ENCODE measurements around the gene MAP1LC3A.

MAP1LC3A gene

GRCh38 chr20:34582911-34583310 lies 24.4 kb downstream of the MAP1LC3A start:
- no peaks in the 10 kb centered on the region for H3K27me3 ChIP-seq (ENCODE audit: insufficient read depth, low read length, poor library complexity)
- no peak overlapping the region for H2BK5ac ChIP-seq (ENCODE audit: low read length)
- H4K5ac ChIP-seq (ENCODE audit: low read length): no peak overlapping the region
- H3K4me3 ChIP-seq (ENCODE audit: low read length): no peak overlapping the region
- H3K56ac ChIP-seq (ENCODE audit: low read length): no peak overlapping the region
- H3K9ac ChIP-seq (ENCODE audit: low read length): no peak overlapping the region
- no peak overlapping the region for H2BK15ac ChIP-seq (replicated peaks; ENCODE audit: low read depth)
- no peak for DNase-seq
- H3K4me1 ChIP-seq (ENCODE audit: control insufficient read depth, low read depth, low read length): no peaks in the 10 kb centered on the region
- no peaks in the 10 kb centered on the region for H3K36me3 ChIP-seq (ENCODE audit: control insufficient read depth, insufficient read depth, low read length)
- H3K79me2 ChIP-seq (ENCODE audit: control insufficient read depth, insufficient read depth, low read length): no peaks in the 10 kb centered on the region
- no peak overlapping the region for H3K4ac ChIP-seq (ENCODE audit: low read depth, low read length)
- H3K18ac ChIP-seq (ENCODE audit: low read length): no peak overlapping the region
- no peak overlapping the region for H2AK5ac ChIP-seq (ENCODE audit: low read length)
- H3K27ac ChIP-seq (ENCODE audit: low read depth, low read length): no peak overlapping the region
- H3K4me2 ChIP-seq (ENCODE audit: low read length): no peak overlapping the region
- no peak overlapping the region for H3K23ac ChIP-seq (ENCODE audit: low read length)
- WGBS (ENCODE audit: extremely low coverage, insufficient coverage, low lambda C conversion rate): no CpG with 5 or more reads among the region's 4 CpGs
- H4K8ac ChIP-seq (ENCODE audit: low read depth, low read length): no peak overlapping the region
- no peaks in the 10 kb centered on the region for H3K79me1 ChIP-seq (ENCODE audit: low read length)
- H2BK120ac ChIP-seq (ENCODE audit: low read depth, low read length): no peak overlapping the region

GRCh38 chr20:34583544-34583943 lies 25.0 kb downstream of the MAP1LC3A start:
- Histone ChIP-seq H2AK5ac (ENCODE audit: low read length) (no peak overlapping the region), H3K79me1 (ENCODE audit: low read length) (no peaks in the 10 kb centered on the region), H2BK120ac (ENCODE audit: low read depth, low read length) (no peak overlapping the region), H2BK15ac (replicated peaks; ENCODE audit: low read depth) (no peak overlapping the region), H3K18ac (ENCODE audit: low read length) (no peak overlapping the region), H4K5ac (ENCODE audit: low read length) (no peak overlapping the region), H2BK5ac (ENCODE audit: low read length) (no peak overlapping the region), H3K56ac (ENCODE audit: low read length) (no peak overlapping the region), H3K4ac (ENCODE audit: low read depth, low read length) (no peak overlapping the region), H3K79me2 (ENCODE audit: control insufficient read depth, insufficient read depth, low read length) (no peaks in the 10 kb centered on the region), H3K27me3 (ENCODE audit: insufficient read depth, low read length, poor library complexity) (no peaks in the 10 kb centered on the region), H4K8ac (ENCODE audit: low read depth, low read length) (no peak overlapping the region), H3K27ac (ENCODE audit: low read depth, low read length) (no peak overlapping the region), H3K36me3 (ENCODE audit: control insufficient read depth, insufficient read depth, low read length) (no peaks in the 10 kb centered on the region), H3K9ac (ENCODE audit: low read length) (no peak overlapping the region), H3K4me2 (ENCODE audit: low read length) (no peak overlapping the region), H3K4me3 (ENCODE audit: low read length) (no peak overlapping the region), H3K4me1 (ENCODE audit: control insufficient read depth, low read depth, low read length) (no peaks in the 10 kb centered on the region), H3K23ac (ENCODE audit: low read length) (no peak overlapping the region)
- no peak for DNase-seq
- WGBS (ENCODE audit: extremely low coverage, insufficient coverage, low lambda C conversion rate): no CpG with 5 or more reads among the region's 6 CpGs

GRCh38 chr20:34585019-34585418 lies 26.5 kb downstream of the MAP1LC3A start:
- Histone ChIP-seq H4K8ac (ENCODE audit: low read depth, low read length) (no peak overlapping the region), H2BK5ac (ENCODE audit: low read length) (no peak overlapping the region), H2AK5ac (ENCODE audit: low read length) (no peak overlapping the region), H3K79me2 (ENCODE audit: control insufficient read depth, insufficient read depth, low read length) (no peaks in the 10 kb centered on the region), H3K56ac (ENCODE audit: low read length) (no peak overlapping the region), H3K4me3 (ENCODE audit: low read length) (no peak overlapping the region), H3K23ac (ENCODE audit: low read length) (no peak overlapping the region), H4K5ac (ENCODE audit: low read length) (no peak overlapping the region), H3K36me3 (ENCODE audit: control insufficient read depth, insufficient read depth, low read length) (no peaks in the 10 kb centered on the region), H3K4me2 (ENCODE audit: low read length) (no peak overlapping the region), H3K79me1 (ENCODE audit: low read length) (no peaks in the 10 kb centered on the region), H2BK15ac (replicated peaks; ENCODE audit: low read depth) (no peak overlapping the region), H3K27ac (ENCODE audit: low read depth, low read length) (no peak overlapping the region), H2BK120ac (ENCODE audit: low read depth, low read length) (no peak overlapping the region), H3K9ac (ENCODE audit: low read length) (no peak overlapping the region), H3K4ac (ENCODE audit: low read depth, low read length) (no peak overlapping the region), H3K18ac (ENCODE audit: low read length) (no peak overlapping the region), H3K4me1 (ENCODE audit: control insufficient read depth, low read depth, low read length) (no peaks in the 10 kb centered on the region), H3K27me3 (ENCODE audit: insufficient read depth, low read length, poor library complexity) (no peaks in the 10 kb centered on the region)
- DNase-seq: no peak
- WGBS (ENCODE audit: extremely low coverage, insufficient coverage, low lambda C conversion rate): no CpG with 5 or more reads among the region's 5 CpGs

DNA sequence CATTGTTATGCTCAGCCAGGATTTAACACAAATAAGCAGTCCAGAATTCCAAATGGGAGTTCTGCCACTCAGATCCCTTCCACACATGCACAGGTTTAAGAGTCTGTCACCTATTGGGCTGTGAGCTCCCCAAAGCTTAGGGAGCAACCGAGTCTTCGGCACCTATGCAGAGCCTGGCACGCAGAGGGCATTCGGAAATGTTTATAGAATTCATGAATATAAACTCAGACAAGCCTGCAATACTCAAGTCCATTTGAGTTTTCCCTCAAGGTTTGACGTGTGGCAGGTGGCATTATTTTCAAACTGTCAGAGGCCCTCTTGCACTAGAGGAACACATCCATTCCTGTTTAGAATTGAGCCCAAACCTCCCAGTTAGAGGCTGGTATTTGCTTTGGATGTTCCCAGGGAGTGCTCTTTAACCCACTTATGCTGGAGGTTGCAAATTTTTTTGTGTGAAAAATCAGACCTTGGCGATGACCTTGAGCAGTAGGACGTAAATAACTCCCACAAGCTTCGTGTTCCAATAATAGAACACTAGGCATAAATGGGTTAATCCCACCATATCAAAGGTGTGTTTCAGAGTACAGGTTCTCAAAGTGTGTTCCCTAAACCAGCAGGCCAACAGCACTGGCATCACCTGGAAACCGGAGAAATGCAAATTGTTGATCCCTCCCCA lies 28.1 kb downstream of the MAP1LC3A start:
- Histone ChIP-seq H2AK5ac (ENCODE audit: low read length) (no peak overlapping the region), H2BK5ac (ENCODE audit: low read length) (no peak overlapping the region), H3K36me3 (ENCODE audit: control insufficient read depth, insufficient read depth, low read length) (no peaks in the 10 kb centered on the region), H3K18ac (ENCODE audit: low read length) (no peak overlapping the region), H3K4ac (ENCODE audit: low read depth, low read length) (no peak overlapping the region), H2BK15ac (replicated peaks; ENCODE audit: low read depth) (no peak overlapping the region), H3K27me3 (ENCODE audit: insufficient read depth, low read length, poor library complexity) (no peaks in the 10 kb centered on the region), H3K9ac (ENCODE audit: low read length) (no peak overlapping the region), H3K56ac (ENCODE audit: low read length) (no peak overlapping the region), H3K79me1 (ENCODE audit: low read length) (no peaks in the 10 kb centered on the region), H4K8ac (ENCODE audit: low read depth, low read length) (no peak overlapping the region), H2BK120ac (ENCODE audit: low read depth, low read length) (no peak overlapping the region), H3K4me2 (ENCODE audit: low read length) (no peak overlapping the region), H3K4me3 (ENCODE audit: low read length) (no peak overlapping the region), H4K5ac (ENCODE audit: low read length) (no peak overlapping the region), H3K23ac (ENCODE audit: low read length) (no peak overlapping the region), H3K27ac (ENCODE audit: low read depth, low read length) (no peak overlapping the region), H3K4me1 (ENCODE audit: control insufficient read depth, low read depth, low read length) (no peaks in the 10 kb centered on the region), H3K79me2 (ENCODE audit: control insufficient read depth, insufficient read depth, low read length) (no peaks in the 10 kb centered on the region)
- WGBS (ENCODE audit: extremely low coverage, insufficient coverage, low lambda C conversion rate): no CpG with 5 or more reads among the region's 9 CpGs
- DNase-seq: no peak

DNA sequence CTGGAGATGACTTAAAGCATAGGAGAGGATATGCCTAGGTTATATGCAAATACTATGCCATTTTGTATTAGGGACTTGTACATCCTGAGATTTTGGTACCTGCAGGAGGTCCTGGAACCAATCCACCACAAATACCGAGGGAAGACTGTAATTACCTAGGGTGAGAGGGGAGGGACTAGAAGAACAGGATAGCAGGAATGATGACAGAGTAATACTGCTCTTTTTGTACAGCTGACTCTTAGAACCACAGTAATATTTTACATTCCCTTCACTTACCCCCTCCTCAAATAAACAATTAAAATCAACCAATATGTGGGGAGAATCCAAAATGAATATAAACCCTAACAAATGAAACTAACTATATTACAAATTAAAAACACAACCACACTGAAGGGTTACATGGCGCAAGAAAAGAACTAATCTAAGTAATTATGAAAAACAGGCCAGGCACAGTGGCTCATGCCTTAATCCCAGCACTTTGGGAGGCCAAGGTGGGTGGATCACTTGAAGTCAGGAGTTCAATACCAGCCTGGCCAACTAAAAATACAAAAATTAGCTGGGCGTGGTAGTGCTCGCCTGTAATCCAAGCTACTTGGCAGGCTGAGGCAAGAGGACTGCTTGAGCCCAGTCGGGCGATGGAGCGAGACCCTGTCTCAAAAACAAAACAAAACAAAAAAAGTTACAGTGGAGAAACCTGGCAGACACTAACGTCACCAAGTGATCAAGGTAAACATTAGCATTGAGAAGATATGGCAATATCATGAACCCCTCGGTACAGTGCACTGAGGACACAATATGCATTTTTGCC lies 37.1 kb downstream of the MAP1LC3A start:
- no peak overlapping the region for H2BK120ac ChIP-seq (ENCODE audit: low read depth, low read length)
- no peak overlapping the region for H4K5ac ChIP-seq (ENCODE audit: low read length)
- no peak overlapping the region for H3K9ac ChIP-seq (ENCODE audit: low read length)
- no peak overlapping the region for H2BK5ac ChIP-seq (ENCODE audit: low read length)
- no peak overlapping the region for H3K4ac ChIP-seq (ENCODE audit: low read depth, low read length)
- H3K23ac ChIP-seq (ENCODE audit: low read length): no peak overlapping the region
- no peak for DNase-seq
- no peak overlapping the region for H3K56ac ChIP-seq (ENCODE audit: low read length)
- no peak overlapping the region for H3K18ac ChIP-seq (ENCODE audit: low read length)
- WGBS (ENCODE audit: extremely low coverage, insufficient coverage, low lambda C conversion rate): no CpG with 5 or more reads among the region's 9 CpGs
- H2AK5ac ChIP-seq (ENCODE audit: low read length): no peak overlapping the region
- H4K8ac ChIP-seq (ENCODE audit: low read depth, low read length): peak overlapping the region; percentile 76
- no peaks in the 10 kb centered on the region for H3K4me1 ChIP-seq (ENCODE audit: control insufficient read depth, low read depth, low read length)
- no peak overlapping the region for H2BK15ac ChIP-seq (replicated peaks; ENCODE audit: low read depth)
- H3K27me3 ChIP-seq (ENCODE audit: insufficient read depth, low read length, poor library complexity): no peaks in the 10 kb centered on the region
- H3K79me1 ChIP-seq (ENCODE audit: low read length): no peaks in the 10 kb centered on the region
- H3K79me2 ChIP-seq (ENCODE audit: control insufficient read depth, insufficient read depth, low read length): no peaks in the 10 kb centered on the region
- H3K4me2 ChIP-seq (ENCODE audit: low read length): no peak overlapping the region
- H3K4me3 ChIP-seq (ENCODE audit: low read length): no peak overlapping the region
- no peaks in the 10 kb centered on the region for H3K36me3 ChIP-seq (ENCODE audit: control insufficient read depth, insufficient read depth, low read length)
- no peak overlapping the region for H3K27ac ChIP-seq (ENCODE audit: low read depth, low read length)

All from mesendoderm (in vitro differentiated cells).